Erythroblast (primary cell): ENCODE measurements around the gene CCL2.

Experiments
- DNase-seq, 2 experiments: peaks; one replicate each; lab custom pipeline; 2025; lab: John Stamatoyannopoulos, UW
- GATA1 ChIP-seq: IDR thresholded peaks from 2 replicates; pipeline ENCODE4 v1.6.1; 2011; ENCODE audit warnings: low read depth, mild to moderate bottlenecking, control low read depth, low read length, moderate library complexity
- POLR2A ChIP-seq: IDR thresholded peaks from 2 replicates; pipeline ENCODE4 v1.6.1; 2011; ENCODE audit warnings: mild to moderate bottlenecking, low read length

CCL2 gene

GRCh38 chr17:34303606-34304005 lies 48.5 kb downstream of the CCL2 start:
- no peak for TF ChIP-seq GATA1
- no peak for TF ChIP-seq POLR2A
- no peak for DNase-seq

GRCh38 chr17:34305061-34305460 lies 50.0 kb downstream of the CCL2 start:
- no peak for DNase-seq
- no peak for TF ChIP-seq GATA1
- no peak for TF ChIP-seq POLR2A

GRCh38 chr17:34305606-34306005 lies 50.5 kb downstream of the CCL2 start:
- TF ChIP-seq POLR2A (no peak), GATA1 (no peak)
- no peak for DNase-seq

GRCh38 chr17:34306466-34306865 lies 51.4 kb downstream of the CCL2 start:
- TF ChIP-seq GATA1 (no peak), POLR2A (no peak)
- DNase-seq: no peak
